NCI-H146 treated with DMSO at 0.1 percent for 48 hours (cell line): ENCODE data around the gene TTC28.
"Not testable (repeated sequence)": the region's sequence is repeated elsewhere in the genome, so short reads cannot be mapped to it uniquely, and the experiment has no call there.

Experiments
- DNase-seq: peaks from one replicate; lab custom pipeline; 2025; ENCODE audit not compliant: unreplicated experiment; lab: John Stamatoyannopoulos, UW

Gene TTC28

GRCh38 chr22:28604966-28605761 is 74.5 kb downstream of the TTC28 start:
- no peak for DNase-seq

- no peak for DNase-seq
These were observed 77.7 kb downstream of the TTC28 start for GRCh38 chr22:28601915-28602314.

- DNase-seq = peak; percentile 47
These were observed 79.0 kb downstream of the TTC28 start for GRCh38 chr22:28600546-28601143.

- DNase-seq = no peak
These were observed 79.9 kb downstream of the TTC28 start for GRCh38 chr22:28599693-28600092.

- no peak for DNase-seq
These were observed 82.0 kb downstream of the TTC28 start for GRCh38 chr22:28597665-28598064.

- peak; percentile 68 for DNase-seq
These were observed 84.7 kb downstream of the TTC28 start for GRCh38 chr22:28594797-28595462.

GRCh38 chr22:28594076-28594796 is 85.4 kb downstream of the TTC28 start:
- no peak for DNase-seq

- DNase-seq = no peak
These were observed 86.3 kb downstream of the TTC28 start for GRCh38 chr22:28593299-28593698.

- no peak for DNase-seq
These were observed 90.4 kb downstream of the TTC28 start for GRCh38 chr22:28589102-28589750.

GRCh38 chr22:28585324-28585723 is 94.3 kb downstream of the TTC28 start:
- no peak for DNase-seq

- no peak for DNase-seq
These were observed 96.8 kb downstream of the TTC28 start for GRCh38 chr22:28582806-28583205.

GRCh38 chr22:28581016-28581415 is 98.6 kb downstream of the TTC28 start:
- no peak for DNase-seq

GRCh38 chr22:28576162-28576561 is 103.5 kb downstream of the TTC28 start:
- DNase-seq = no peak

GRCh38 chr22:28574159-28574788 is 105.4 kb downstream of the TTC28 start:
- DNase-seq = no peak

GRCh38 chr22:28570696-28571373 is 108.8 kb downstream of the TTC28 start:
- DNase-seq = no peak

GRCh38 chr22:28568974-28569373 is 110.7 kb downstream of the TTC28 start:
- not testable (repeated sequence) for DNase-seq

GRCh38 chr22:28568099-28568498 is 111.5 kb downstream of the TTC28 start:
- no peak for DNase-seq

- not testable (repeated sequence) for DNase-seq
These were observed 112.6 kb downstream of the TTC28 start for GRCh38 chr22:28566920-28567499.

- no peak for DNase-seq
These were observed 116.0 kb downstream of the TTC28 start for GRCh38 chr22:28563636-28564035.

GRCh38 chr22:28562324-28562723 is 117.3 kb downstream of the TTC28 start:
- no peak for DNase-seq
